HL-60 (cell line): Measurements from ENCODE around the gene ZNF280C.

Experiments
- CTCF ChIP-seq: IDR thresholded peaks from one replicate; pipeline ENCODE4 v1.5.1; 2011; ENCODE audit warnings: low read length, control low read depth, inconsistent platforms; ENCODE audit not compliant: insufficient read depth
- GABPA ChIP-seq: IDR thresholded peaks from 2 replicates; pipeline ENCODE4 v1.6.1; 2012; ENCODE audit warnings: low read depth
- POLR2AphosphoS5 ChIP-seq: IDR thresholded peaks from 2 replicates; pipeline ENCODE4 v1.6.1; 2012; ENCODE audit warnings: low read depth
- REST ChIP-seq: IDR thresholded peaks from 2 replicates; pipeline ENCODE4 v1.6.1; 2012; ENCODE audit warnings: low read depth; ENCODE audit not compliant: insufficient replicate concordance
- SPI1 ChIP-seq: IDR thresholded peaks from 2 replicates; pipeline ENCODE4 v1.6.1; 2012; ENCODE audit warnings: low read depth, mild to moderate bottlenecking, borderline replicate concordance

- no peak for TF ChIP-seq CTCF
- TF ChIP-seq POLR2AphosphoS5: no peak
- no peak for TF ChIP-seq SPI1
- TF ChIP-seq REST: no peak
- no peak for TF ChIP-seq GABPA
These were observed 113.1 kb downstream of the ZNF280C start for GRCh38 chrX:130155564-130155963.
